ENCODE results near the gene CFAP70.

Gene CFAP70

DNA sequence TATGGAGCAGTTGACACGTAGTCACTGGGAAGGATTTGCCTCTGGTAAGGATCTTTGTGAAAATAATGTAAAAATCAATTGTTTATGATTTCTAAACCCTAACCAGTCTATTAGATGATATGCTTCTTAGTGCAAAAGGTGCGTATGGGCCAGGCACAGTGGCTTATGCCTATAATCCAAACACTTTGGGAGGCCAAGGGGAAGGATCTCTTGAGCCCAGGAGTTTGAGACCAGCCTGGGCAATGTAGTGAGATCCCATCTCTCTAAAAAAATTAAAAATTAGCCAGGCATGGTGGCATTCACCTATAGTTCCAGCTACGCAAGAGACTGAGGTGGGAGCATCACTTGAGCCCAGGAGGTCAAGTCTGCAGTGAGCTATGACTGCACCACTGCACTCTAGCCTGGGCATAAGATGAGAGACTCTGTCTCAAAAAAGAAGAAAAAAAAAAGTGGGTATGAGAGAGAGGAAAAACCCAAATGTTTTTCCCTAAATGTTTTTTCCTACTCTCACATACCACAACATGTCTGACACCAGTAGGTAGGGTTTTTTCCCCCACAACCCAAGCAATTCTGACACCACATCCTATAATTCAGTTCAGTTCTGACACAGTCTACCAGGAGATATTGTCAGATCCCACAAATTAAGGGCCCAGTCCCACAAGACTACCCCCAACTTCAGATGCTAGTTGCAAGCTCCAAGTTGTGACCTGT lies 148.1 kb downstream of the CFAP70 start:
- DNase-seq, result no peak

DNA sequence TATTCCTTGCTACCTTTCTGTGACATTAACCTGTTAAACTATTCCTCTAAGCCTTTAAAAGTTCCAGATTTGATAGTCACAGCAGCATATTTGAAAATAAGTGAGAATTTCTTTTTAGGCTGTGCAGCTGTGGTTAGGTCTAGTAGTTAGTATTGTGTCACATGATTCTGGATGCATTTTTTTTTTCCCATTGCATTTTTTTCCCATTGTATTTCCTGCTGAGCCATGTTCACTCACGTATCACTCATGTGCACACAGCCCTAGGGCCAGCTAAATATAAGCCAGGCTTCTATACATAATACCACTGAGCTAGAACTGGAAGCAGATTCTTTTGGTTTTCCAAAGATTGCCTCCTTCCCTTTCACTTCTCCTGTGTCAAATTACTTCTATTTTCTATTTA lies 149.0 kb downstream of the CFAP70 start:
- DNase-seq, result no peak

DNA sequence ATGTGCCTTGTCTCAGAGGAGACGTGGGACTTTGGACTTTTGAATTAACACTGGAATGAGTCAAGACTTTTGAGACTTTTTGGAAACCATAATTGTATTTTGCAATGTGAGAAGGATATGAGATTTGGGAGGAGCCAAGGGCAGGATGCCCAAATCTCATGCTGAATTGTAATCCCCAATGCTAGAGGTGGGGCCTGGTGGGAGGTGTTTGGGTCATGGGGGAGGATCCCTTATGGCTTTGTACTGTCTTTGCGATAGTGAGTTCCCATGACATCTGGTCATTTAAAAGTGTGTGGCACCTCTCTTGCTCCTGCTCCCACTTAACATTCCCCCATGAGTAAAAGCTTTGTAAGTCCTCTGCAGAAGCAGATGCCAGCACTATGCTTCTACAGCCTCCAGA lies 150.8 kb downstream of the CFAP70 start:
- DNase-seq, result no peak

DNA sequence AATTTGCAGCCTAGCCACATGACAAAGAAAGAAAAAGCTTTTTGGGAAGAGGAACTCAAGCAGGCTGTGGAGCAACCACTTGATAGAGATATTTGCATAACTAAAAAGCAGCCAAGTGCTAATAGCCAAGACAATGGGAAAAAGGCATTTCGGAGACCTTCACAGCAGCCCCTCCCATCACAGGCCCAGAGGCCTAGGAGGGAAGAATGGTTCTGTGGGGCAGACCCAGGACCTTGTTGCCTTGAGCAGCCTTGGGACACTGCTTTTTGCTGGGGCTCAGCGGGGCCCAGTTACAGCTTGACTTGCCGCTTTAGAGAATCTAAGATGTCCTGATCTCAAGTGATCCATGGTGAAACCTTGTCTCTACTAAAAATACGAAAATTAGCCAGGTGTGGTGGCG lies 152.3 kb downstream of the CFAP70 start:
- DNase-seq, result no peak

DNA sequence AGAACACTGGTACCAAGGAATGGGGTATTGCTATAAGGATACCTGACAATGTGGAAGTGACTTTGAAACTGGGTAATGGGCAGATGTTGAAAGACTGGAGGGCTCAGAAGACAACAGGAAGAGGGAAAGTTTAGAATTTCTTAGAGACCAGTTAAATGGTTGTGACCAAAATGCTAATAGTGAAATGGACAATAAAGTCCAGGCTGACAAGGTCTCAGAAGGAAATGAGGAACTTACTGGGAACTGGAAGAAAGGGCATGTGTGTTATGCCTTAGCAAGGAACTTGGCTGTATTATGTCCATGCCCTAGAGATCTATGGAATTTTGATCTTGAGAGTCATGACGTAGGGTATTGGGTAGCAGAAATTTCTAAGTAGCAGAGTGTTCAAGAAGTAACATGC lies 152.8 kb downstream of the CFAP70 start:
- no peak for DNase-seq

DNA sequence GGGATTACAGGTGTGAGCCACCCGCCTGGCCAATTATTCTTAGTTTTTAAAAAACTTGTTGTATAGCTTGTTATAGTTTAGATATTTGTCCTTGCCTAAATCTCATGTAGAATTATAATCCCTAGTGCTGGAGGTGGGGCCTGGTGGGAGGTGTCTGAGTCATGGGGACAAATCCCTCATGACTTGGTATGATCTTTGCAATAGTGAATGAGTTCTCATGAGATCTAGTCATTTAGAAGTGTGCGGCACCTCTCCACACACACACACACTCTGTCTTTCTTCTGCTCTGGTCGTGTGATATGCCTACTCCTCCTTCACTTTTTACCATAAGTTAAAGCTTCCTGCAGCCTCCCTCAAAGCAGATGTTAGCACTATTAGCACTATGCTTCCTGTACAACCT lies 153.6 kb downstream of the CFAP70 start:
- DNase-seq, result no peak
